IPS-15b (cell line): Measurements from ENCODE around the gene PHLPP1.

Experiments used
- H3K27me3 ChIP-seq: one replicate; pipeline ENCODE4 v1.6.1; 2013; ENCODE audit warnings: low read length; ENCODE audit not compliant: control insufficient read depth, insufficient read depth
- H3K36me3 ChIP-seq: one replicate; pipeline ENCODE4 v1.6.1; 2013; ENCODE audit warnings: low read length; ENCODE audit not compliant: control insufficient read depth, insufficient read depth
- H3K4me1 ChIP-seq: one replicate; pipeline ENCODE4 v1.6.1; 2013; ENCODE audit warnings: mild to moderate bottlenecking, low read length; ENCODE audit not compliant: control insufficient read depth, insufficient read depth
- H3K4me3 ChIP-seq: one replicate; pipeline ENCODE4 v1.5.1; 2013; ENCODE audit warnings: low read depth, low read length
- H3K9ac ChIP-seq: one replicate; pipeline ENCODE4 v1.6.1; 2013; ENCODE audit warnings: low read depth, mild to moderate bottlenecking, low read length
- H3K9me3 ChIP-seq: one replicate; pipeline ENCODE4 v1.6.1; 2013; ENCODE audit warnings: mild to moderate bottlenecking, low read length; ENCODE audit not compliant: control insufficient read depth, insufficient read depth

Gene PHLPP1

DNA sequence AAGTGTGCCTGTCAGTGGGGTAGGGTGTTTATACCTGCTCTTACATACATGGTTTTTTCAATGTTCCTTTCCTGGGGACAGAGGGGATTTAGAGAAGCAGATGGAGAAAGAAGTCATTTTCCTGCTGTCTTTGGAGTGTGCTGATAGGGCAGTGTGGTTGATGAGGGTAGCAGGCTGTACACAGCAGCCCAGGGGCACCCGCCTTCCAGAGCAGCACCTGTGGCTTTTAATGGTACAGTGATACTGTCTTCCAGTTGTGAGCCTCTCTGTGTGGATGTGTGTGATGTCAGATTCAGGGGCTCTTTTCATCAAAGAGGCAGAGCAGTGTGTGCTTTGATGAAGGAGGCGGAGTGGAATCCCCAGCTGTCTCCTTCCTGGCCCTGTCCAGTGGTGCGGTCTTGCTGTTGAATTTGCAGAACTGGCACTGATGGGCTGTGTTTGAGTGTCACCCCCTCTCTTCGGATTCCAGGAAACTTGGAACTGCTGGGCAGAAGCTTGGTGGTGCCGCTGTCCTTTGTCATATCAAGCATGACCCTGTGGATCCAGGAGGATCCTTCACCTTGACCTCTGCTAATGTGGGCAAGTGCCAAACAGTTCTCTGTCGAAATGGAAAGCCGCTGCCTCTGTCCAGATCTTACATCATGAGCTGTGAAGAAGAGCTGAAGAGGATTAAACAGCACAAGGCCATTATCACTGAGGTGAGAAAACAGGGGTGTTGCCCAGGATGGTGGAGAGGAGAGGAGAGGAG is 259.8 kb downstream of the PHLPP1 start:
- no peaks in the 10 kb centered on the region for H3K27me3 ChIP-seq
- no peak overlapping the region for H3K4me3 ChIP-seq
- H3K9me3 ChIP-seq = no peaks in the 10 kb centered on the region
- no peak overlapping the region for H3K9ac ChIP-seq
- peaks cover 15% of the 10 kb centered on the region for H3K36me3 ChIP-seq
- peaks cover 8% of the 10 kb centered on the region for H3K4me1 ChIP-seq

GRCh38 chr18:62975785-62976184 is 260.4 kb downstream of the PHLPP1 start:
- H3K4me3 ChIP-seq = no peak overlapping the region
- H3K27me3 ChIP-seq = no peaks in the 10 kb centered on the region
- H3K9ac ChIP-seq = no peak overlapping the region
- H3K4me1 ChIP-seq = peaks cover 8% of the 10 kb centered on the region
- H3K9me3 ChIP-seq = no peaks in the 10 kb centered on the region
- H3K36me3 ChIP-seq = peaks cover 15% of the 10 kb centered on the region

GRCh38 chr18:62976227-62976626 is 260.9 kb downstream of the PHLPP1 start:
- Histone ChIP-seq H3K9ac (no peak overlapping the region), H3K4me3 (no peak overlapping the region), H3K4me1 (peaks cover 8% of the 10 kb centered on the region), H3K27me3 (no peaks in the 10 kb centered on the region), H3K36me3 (peaks cover 15% of the 10 kb centered on the region), H3K9me3 (no peaks in the 10 kb centered on the region)

DNA sequence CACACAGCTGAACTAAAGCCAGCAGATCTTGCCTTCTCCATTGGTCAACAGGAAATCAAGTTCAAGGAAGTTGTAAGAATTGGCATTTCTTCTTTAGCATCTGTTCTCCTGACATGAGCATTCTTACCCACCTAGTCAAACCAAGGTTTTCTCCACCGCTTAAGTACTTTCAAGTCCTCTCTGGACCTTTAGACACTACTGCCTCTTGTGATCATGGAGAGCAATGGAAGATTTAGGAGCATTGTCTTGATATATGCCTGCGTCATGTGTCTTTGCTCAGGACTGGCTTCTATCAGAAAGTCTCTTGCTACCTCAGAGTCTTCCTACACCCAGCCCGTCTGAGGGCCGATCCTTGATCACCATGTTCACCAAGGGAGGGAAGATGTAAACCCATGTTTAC is 262.2 kb downstream of the PHLPP1 start:
- Histone ChIP-seq H3K4me3 (no peak overlapping the region), H3K4me1 (peaks cover 3% of the 10 kb centered on the region), H3K9ac (no peak overlapping the region), H3K27me3 (no peaks in the 10 kb centered on the region), H3K9me3 (no peaks in the 10 kb centered on the region), H3K36me3 (peaks cover 15% of the 10 kb centered on the region)

DNA sequence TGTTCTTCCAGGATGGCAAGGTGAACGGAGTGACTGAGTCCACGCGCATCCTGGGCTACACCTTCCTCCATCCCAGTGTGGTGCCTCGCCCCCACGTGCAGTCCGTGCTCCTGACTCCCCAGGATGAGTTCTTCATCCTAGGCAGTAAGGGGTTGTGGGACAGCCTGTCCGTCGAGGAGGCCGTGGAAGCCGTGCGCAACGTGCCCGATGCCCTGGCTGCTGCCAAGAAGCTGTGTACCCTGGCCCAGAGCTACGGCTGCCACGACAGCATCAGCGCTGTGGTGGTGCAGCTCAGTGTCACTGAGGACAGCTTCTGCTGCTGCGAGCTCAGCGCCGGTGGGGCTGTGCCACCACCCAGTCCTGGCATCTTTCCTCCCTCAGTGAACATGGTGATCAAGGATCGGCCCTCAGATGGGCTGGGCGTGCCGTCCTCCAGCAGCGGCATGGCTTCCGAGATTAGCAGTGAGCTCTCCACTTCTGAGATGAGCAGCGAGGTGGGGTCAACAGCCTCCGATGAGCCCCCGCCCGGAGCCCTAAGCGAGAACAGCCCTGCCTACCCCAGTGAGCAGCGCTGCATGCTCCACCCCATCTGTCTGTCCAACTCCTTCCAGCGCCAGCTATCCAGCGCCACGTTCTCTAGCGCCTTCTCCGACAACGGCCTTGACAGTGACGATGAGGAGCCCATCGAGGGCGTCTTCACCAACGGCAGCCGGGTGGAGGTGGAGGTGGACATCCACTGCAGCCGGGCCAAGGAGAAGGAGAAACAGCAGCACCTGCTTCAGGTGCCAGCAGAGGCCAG is 263.1 kb downstream of the PHLPP1 start:
- Histone ChIP-seq H3K4me3 (no peak overlapping the region), H3K4me1 (no peaks in the 10 kb centered on the region), H3K36me3 (peaks cover 15% of the 10 kb centered on the region), H3K9me3 (no peaks in the 10 kb centered on the region), H3K9ac (no peak overlapping the region), H3K27me3 (no peaks in the 10 kb centered on the region)

DNA sequence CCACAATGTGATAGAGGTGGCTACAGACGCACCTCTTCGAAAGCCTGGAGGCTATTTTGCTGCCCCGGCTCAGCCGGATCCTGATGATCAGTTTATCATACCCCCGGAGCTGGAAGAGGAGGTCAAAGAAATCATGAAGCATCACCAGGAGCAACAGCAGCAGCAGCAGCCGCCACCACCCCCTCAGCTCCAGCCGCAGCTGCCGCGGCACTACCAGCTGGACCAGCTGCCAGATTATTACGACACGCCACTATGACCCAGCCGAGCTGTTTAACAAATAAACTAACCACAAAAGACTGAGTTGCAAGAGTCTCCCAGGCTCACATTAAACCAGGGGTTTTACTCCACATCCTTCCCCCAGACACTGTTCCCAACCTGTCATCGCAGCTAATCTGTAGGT is 263.8 kb downstream of the PHLPP1 start:
- Histone ChIP-seq H3K4me1 (no peaks in the 10 kb centered on the region), H3K36me3 (peaks cover 15% of the 10 kb centered on the region), H3K9me3 (no peaks in the 10 kb centered on the region), H3K27me3 (no peaks in the 10 kb centered on the region), H3K9ac (no peak overlapping the region), H3K4me3 (no peak overlapping the region)

GRCh38 chr18:62979900-62980299 is 264.6 kb downstream of the PHLPP1 start:
- Histone ChIP-seq H3K4me3 (no peak overlapping the region), H3K9me3 (no peaks in the 10 kb centered on the region), H3K4me1 (no peaks in the 10 kb centered on the region), H3K27me3 (no peaks in the 10 kb centered on the region), H3K9ac (no peak overlapping the region), H3K36me3 (peaks cover 15% of the 10 kb centered on the region)

DNA sequence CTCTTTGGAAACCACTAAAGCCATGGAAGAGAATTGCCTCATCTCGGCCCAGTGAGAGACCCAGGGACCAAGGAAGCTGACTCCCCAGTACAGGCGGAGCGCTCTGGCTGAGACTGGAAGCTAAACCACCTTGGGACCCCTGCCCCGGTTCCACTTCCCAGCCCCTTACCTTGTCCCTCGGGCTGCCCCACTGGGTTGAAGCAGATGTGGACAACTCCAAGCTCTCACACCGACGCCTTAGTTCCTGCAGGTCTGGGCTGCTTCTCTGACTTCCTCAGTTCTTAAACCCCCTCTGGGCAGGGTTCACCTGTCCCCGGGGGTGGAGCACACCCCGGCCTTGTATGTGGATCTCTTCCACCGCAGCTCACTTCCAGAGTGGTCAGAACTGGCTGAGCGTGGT is 266.2 kb downstream of the PHLPP1 start:
- Histone ChIP-seq H3K4me1 (no peaks in the 10 kb centered on the region), H3K4me3 (no peak overlapping the region), H3K27me3 (no peaks in the 10 kb centered on the region), H3K9me3 (no peaks in the 10 kb centered on the region), H3K36me3 (peaks cover 7% of the 10 kb centered on the region), H3K9ac (no peak overlapping the region)

GRCh38 chr18:62982600-62983251 is 267.4 kb downstream of the PHLPP1 start:
- H3K4me3 ChIP-seq = no peak overlapping the region
- H3K36me3 ChIP-seq = peaks cover 7% of the 10 kb centered on the region
- no peaks in the 10 kb centered on the region for H3K9me3 ChIP-seq
- H3K27me3 ChIP-seq = no peaks in the 10 kb centered on the region
- H3K4me1 ChIP-seq = no peaks in the 10 kb centered on the region
- no peak overlapping the region for H3K9ac ChIP-seq

GRCh38 chr18:62984656-62985315 is 269.4 kb downstream of the PHLPP1 start:
- no peak overlapping the region for H3K9ac ChIP-seq
- no peaks in the 10 kb centered on the region for H3K36me3 ChIP-seq
- no peaks in the 10 kb centered on the region for H3K4me1 ChIP-seq
- H3K4me3 ChIP-seq = no peak overlapping the region
- H3K27me3 ChIP-seq = no peaks in the 10 kb centered on the region
- no peaks in the 10 kb centered on the region for H3K9me3 ChIP-seq

DNA sequence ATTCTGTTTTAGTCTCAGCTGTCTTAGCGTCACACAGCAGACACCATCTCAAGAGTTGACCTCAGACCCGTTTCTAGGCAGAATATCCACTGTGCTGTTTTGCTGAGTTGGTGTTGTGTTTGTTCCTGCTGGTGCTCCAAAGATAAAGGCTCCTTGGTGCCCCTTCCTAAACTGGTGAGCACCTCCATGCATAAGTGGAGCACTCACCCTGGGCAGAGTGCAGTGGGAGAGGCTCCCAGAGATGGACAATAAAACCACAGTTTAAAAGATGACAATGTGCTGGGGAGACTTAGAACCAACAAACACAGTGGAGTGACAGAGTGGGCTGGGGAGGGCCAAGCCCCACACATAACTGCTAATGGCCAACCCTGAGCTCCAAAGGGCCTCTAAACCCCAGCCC is 271.1 kb downstream of the PHLPP1 start:
- no peak overlapping the region for H3K9ac ChIP-seq
- no peaks in the 10 kb centered on the region for H3K4me1 ChIP-seq
- no peaks in the 10 kb centered on the region for H3K9me3 ChIP-seq
- H3K36me3 ChIP-seq = no peaks in the 10 kb centered on the region
- no peak overlapping the region for H3K4me3 ChIP-seq
- H3K27me3 ChIP-seq = no peaks in the 10 kb centered on the region
